Measurements from ENCODE around the gene FAM20B. TPM values are rescaled to one million over a fixed set of nuclear protein-coding genes. Genes with fewer than 3 reads are reported as not detected.

The FAM20B gene
- total RNA-seq, 2 donors from 2014 or later = 37.8 to 39.0 TPM

DNA sequence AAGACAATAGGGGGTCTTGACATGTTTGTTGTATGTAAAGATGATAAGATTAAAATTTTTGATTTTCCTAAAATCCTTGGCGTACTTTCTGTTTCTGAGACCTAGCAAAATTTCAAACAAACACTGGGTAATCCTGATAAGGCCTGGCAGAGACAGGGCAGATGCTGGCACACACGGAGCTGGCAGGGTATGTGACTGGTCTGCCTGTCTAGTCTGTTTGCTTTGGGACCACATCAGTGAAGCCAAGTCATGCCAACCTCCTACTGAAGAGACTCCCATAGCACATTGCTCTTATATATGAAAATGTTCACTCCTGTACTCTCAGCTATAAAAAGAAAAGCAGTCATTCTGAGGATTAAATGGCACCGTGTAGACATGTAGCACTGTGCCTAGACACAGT lies 70.2 kb downstream of the FAM20B start:
- no peak overlapping the region for H3K27ac ChIP-seq

DNA sequence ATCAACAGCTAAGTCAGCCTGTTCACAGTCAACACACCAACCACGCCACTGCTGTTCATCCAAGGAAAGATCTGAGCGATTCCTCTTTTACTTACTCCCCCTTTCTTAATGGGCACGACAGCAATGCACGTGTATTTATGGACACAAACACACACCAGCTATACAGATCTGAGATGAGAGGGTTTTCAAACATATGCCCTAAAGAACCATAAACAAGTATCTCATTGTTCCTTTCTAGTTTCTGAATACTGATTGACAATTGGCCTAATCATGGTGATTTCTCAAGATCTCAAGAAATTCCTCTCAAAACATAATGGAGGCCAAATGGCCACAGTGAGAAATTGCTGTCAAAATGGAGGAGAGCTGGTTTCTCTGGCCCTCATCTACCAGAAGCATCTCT lies 74.2 kb downstream of the FAM20B start:
- TF ChIP-seq, protein P1, sequence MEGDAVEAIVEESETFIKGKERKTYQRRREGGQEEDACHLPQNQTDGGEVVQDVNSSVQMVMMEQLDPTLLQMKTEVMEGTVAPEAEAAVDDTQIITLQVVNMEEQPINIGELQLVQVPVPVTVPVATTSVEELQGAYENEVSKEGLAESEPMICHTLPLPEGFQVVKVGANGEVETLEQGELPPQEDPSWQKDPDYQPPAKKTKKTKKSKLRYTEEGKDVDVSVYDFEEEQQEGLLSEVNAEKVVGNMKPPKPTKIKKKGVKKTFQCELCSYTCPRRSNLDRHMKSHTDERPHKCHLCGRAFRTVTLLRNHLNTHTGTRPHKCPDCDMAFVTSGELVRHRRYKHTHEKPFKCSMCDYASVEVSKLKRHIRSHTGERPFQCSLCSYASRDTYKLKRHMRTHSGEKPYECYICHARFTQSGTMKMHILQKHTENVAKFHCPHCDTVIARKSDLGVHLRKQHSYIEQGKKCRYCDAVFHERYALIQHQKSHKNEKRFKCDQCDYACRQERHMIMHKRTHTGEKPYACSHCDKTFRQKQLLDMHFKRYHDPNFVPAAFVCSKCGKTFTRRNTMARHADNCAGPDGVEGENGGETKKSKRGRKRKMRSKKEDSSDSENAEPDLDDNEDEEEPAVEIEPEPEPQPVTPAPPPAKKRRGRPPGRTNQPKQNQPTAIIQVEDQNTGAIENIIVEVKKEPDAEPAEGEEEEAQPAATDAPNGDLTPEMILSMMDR (IDR thresholded peaks at IDR 0.05) = no peak
- Histone ChIP-seq H3K4me1 (peaks cover 0 to 4% of the 10 kb centered on the region in 2 donors), H3K4me3 (no peak overlapping the region), H3K9me3 (no peaks in the 10 kb centered on the region), H3K36me3 (peaks cover 9% of the 10 kb centered on the region), H3K27me3 (no peaks in the 10 kb centered on the region), H3K27ac (no peak overlapping the region)
- no peak for DNase-seq (ENCODE audit: low spot score)

More for the DNA sequence above, 70.2 kb downstream of the FAM20B start:
- Histone ChIP-seq H3K4me1 (peaks cover 0 to 15% of the 10 kb centered on the region in 2 donors), H3K9me3 (no peaks in the 10 kb centered on the region), H3K36me3 (peaks cover 19% of the 10 kb centered on the region), H3K27me3 (no peaks in the 10 kb centered on the region), H3K4me3 (no peak overlapping the region)
- peak; percentile 48 for DNase-seq (ENCODE audit: low spot score)
- TF ChIP-seq, protein P1 (IDR thresholded peaks at IDR 0.05) = no peak

DNA sequence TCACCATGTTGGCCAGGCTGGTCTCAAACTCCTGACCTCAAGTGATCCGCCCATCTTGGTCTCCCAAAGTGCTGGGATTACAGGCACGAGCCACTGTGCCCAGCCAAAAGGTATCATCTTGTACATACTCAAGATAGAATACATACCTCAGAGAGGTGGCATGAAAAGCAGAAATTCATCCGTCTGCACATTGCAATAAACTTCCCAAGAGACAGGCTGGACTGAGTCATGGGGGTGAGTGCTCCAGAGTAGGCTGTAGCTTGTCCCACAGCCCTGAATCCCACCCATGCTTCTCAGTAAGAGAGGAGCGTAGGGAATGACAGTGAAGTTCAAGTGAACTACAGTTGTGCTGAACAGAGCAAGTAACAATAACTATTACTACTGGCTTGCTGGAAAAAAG lies 75.9 kb downstream of the FAM20B start:
- peaks cover 0 to 6% of the 10 kb centered on the region in 2 donors for H3K4me1 ChIP-seq
- H3K36me3 ChIP-seq = no peaks in the 10 kb centered on the region
- no peak for DNase-seq (ENCODE audit: low spot score)
- no peaks in the 10 kb centered on the region for H3K9me3 ChIP-seq
- H3K27ac ChIP-seq = no peak overlapping the region
- no peaks in the 10 kb centered on the region for H3K27me3 ChIP-seq
- TF ChIP-seq, protein P1 (IDR thresholded peaks at IDR 0.05) = no peak
- H3K4me3 ChIP-seq = no peak overlapping the region

DNA sequence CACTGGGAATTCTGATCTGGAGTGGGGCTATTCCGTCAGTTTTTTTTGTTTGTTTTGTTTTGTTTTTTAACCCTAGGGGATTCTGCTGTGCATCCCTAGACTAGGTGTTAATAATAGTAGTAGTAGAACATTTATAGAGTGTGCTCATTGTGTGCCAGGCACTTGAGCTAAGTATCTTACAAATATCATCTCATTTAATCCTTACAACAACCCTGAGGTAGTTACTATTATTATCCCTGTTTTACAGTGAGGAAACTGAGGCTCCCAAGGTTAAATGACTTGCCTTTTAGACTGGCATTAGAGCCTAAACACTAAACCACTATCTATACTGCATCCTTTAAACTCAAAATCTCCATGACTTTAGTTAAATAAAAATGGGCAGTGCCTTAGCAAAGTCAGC lies 78.3 kb downstream of the FAM20B start:
- TF ChIP-seq, protein P1 (IDR thresholded peaks at IDR 0.05) = no peak
- Histone ChIP-seq H3K4me3 (no peak overlapping the region), H3K36me3 (peaks cover 14% of the 10 kb centered on the region), H3K9me3 (no peaks in the 10 kb centered on the region), H3K27ac (no peak overlapping the region), H3K4me1 (peaks cover 0 to 20% of the 10 kb centered on the region in 2 donors), H3K27me3 (no peaks in the 10 kb centered on the region)
- DNase-seq (ENCODE audit: low spot score) = no peak

DNA sequence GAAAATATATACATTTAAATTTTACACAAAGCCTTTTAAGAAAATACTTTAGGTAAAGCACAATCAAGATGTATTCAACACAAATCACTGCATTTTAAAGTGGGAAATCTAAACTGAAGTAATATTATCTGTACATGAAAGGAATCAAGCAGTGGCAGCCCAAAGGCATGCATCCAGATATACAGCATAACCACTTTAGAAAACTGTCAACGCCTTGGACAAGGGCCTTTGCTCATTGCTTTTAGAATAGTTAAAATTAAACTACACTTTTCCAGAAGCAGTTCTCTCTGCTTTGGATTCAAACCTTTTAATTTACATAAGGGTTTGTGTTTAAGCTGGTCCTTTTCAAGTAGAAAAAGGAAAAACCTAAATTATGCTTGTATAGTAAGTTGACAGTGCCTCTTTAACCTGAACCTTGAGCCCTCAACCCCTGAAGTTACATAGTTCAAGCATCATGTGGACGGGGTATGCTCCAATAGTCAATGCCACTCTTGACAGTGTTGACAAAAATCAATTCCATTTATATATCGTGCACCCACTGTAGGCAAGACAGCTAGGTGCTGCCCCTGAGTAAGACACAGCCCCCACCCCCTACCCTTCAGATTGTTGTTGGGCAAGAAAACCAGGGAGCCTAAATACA lies 79.0 kb downstream of the FAM20B start:
- no peak overlapping the region for H3K4me3 ChIP-seq
- no peaks in the 10 kb centered on the region for H3K27me3 ChIP-seq
- H3K4me1 ChIP-seq = peaks cover 0 to 20% of the 10 kb centered on the region in 2 donors
- no peaks in the 10 kb centered on the region for H3K9me3 ChIP-seq
- no peak overlapping the region for H3K27ac ChIP-seq
- no peak for DNase-seq (ENCODE audit: low spot score)
- H3K36me3 ChIP-seq = peaks cover 21% of the 10 kb centered on the region
- TF ChIP-seq, protein P1 (IDR thresholded peaks at IDR 0.05) = no peak

DNA sequence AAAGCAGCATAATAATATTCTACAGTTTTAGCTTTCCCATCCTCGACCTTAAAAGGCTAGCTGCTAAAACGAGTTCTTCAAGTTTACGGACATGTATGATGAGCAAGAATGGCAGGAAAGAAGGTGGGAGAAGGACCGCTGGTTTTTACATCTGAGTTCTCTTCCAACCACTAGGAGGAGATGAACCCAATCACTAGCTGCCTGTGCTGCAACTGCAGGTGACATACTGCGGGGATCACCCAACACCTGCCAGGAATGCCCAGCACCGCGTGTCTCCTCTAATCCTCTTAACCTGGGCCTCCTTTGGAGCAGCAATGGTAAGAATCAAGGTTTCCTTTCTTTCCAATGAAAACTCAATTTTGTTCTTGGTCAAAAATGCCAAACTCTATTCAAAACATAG lies 79.7 kb downstream of the FAM20B start:
- no peak overlapping the region for H3K4me3 ChIP-seq
- peaks cover 0 to 20% of the 10 kb centered on the region in 2 donors for H3K4me1 ChIP-seq
- TF ChIP-seq, protein P1 (IDR thresholded peaks at IDR 0.05) = peak in 1 of 2 donors; percentile 21
- H3K27ac ChIP-seq = no peak overlapping the region
- H3K9me3 ChIP-seq = no peaks in the 10 kb centered on the region
- no peak for DNase-seq (ENCODE audit: low spot score)
- H3K27me3 ChIP-seq = no peaks in the 10 kb centered on the region
- H3K36me3 ChIP-seq = peaks cover 28% of the 10 kb centered on the region

Data from right atrium auricular region (tissue), 2 donors.